K562 (cell line): ENCODE results near the gene EXO5. TPM values are rescaled to one million over a fixed set of nuclear protein-coding genes. Genes with fewer than 3 reads are reported as not detected.
A peak's percentile ranks its signal among the peaks of the same experiment; 100 is the strongest.

Source experiments
- ARID4B ChIP-seq: sonication (generic); formaldehyde crosslinking; IDR thresholded peaks from 2 replicates; pipeline ENCODE4 v1.8.0; 2022; ENCODE audit warnings: mild to moderate bottlenecking, missing genetic modification reagents
- CEBPB ChIP-seq: fragments of 450-650 bp; IDR thresholded peaks from 2 replicates; pipeline ENCODE4 v1.6.1; 2016; ENCODE audit warnings: missing genetic modification characterization, missing compliant biosample characterization
- CREB3 ChIP-seq: fragments of 450-650 bp; conservative IDR thresholded peaks from 2 replicates; pipeline ENCODE4 v1.6.1; 2016; ENCODE audit warnings: missing genetic modification characterization, low read depth, mild to moderate bottlenecking, missing compliant biosample characterization, moderate library complexity
- EHMT2 ChIP-seq: fragments of 450-650 bp; IDR thresholded peaks from 2 replicates; pipeline ENCODE4 v1.6.1; 2018; ENCODE audit warnings: antibody characterized with exemption
- ERF ChIP-seq: fragments of 450-650 bp; formaldehyde crosslinking; IDR thresholded peaks from 2 replicates; pipeline ENCODE4 v1.4.0; 2020; ENCODE audit warnings: mild to moderate bottlenecking, mixed read lengths
- L3MBTL2 ChIP-seq: fragments of 450-650 bp; IDR thresholded peaks from 2 replicates; pipeline ENCODE4 v1.6.1; 2016; ENCODE audit warnings: mild to moderate bottlenecking, moderate library complexity
- MAX ChIP-seq: sonication (generic); formaldehyde crosslinking; IDR thresholded peaks from 2 replicates; pipeline ENCODE4 v1.9.0; 2022; ENCODE audit warnings: mild to moderate bottlenecking, missing genetic modification reagents
- POLR2G ChIP-seq: fragments of 200-400 bp; formaldehyde crosslinking; IDR thresholded peaks from 2 replicates; pipeline ENCODE4 v1.6.1; 2017; ENCODE audit warnings: low read depth, mild to moderate bottlenecking, antibody characterized with exemption, low read length, moderate library complexity
- PRMT5 ChIP-seq: sonication (generic); formaldehyde crosslinking; IDR thresholded peaks from 2 replicates; pipeline ENCODE4 v1.5.0; 2020; ENCODE audit warnings: missing genetic modification reagents
- RBM39 ChIP-seq: fragments of 200-400 bp; formaldehyde crosslinking; optimal IDR thresholded peaks from 2 replicates; pipeline ENCODE3; 2018; ENCODE audit warnings: low read depth, low read length
- RCOR1 ChIP-seq, 2 experiments: IDR thresholded peaks; 2 replicates each; pipeline ENCODE4 v1.6.1; 2012; ENCODE audit warnings: low read depth in 2 of 2, low read length in 2 of 2, borderline replicate concordance in 1 of 2, improper control_type of control experiment in 1 of 2
- RFX1 ChIP-seq: fragments of 450-650 bp; IDR thresholded peaks from 2 replicates; pipeline ENCODE4 v1.6.1; 2016; ENCODE audit warnings: mild to moderate bottlenecking, moderate library complexity
- SIRT6 ChIP-seq: IDR thresholded peaks from one replicate; pipeline ENCODE4 v1.6.1; 2012; ENCODE audit warnings: low read depth, mild to moderate bottlenecking, control low read depth, inconsistent platforms, low read length, moderate library complexity
- SLC30A9 ChIP-seq: fragments of 250-450 bp; sonication (Bioruptor Pico); IDR thresholded peaks from 2 replicates; pipeline ENCODE4 v1.8.0; 2022; ENCODE audit warnings: mild to moderate bottlenecking, moderate library complexity
- TOE1 ChIP-seq, 2 experiments: fragments of 450-650 bp in 1 of 2; sonication (generic) in 1 of 2; formaldehyde crosslinking in 1 of 2; IDR thresholded peaks; 2 replicates each; pipeline versions ENCODE4 v1.7.1 to v1.8.0; 2016 to 2022; ENCODE audit warnings: borderline replicate concordance in 2 of 2, mild to moderate bottlenecking in 2 of 2, antibody characterized with exemption in 1 of 2, inconsistent platforms in 1 of 2, low read depth in 1 of 2, missing genetic modification reagents in 1 of 2, moderate library complexity in 1 of 2
- ZBTB49 ChIP-seq: sonication (generic); formaldehyde crosslinking; IDR thresholded peaks from 2 replicates; pipeline ENCODE4 v1.8.0; 2022; ENCODE audit warnings: missing genetic modification reagents, mild to moderate bottlenecking, borderline replicate concordance
- ZNF253 ChIP-seq: fragments of 250-450 bp; sonication (Bioruptor Pico); conservative IDR thresholded peaks from 2 replicates; pipeline ENCODE4 v1.6.1; 2021; ENCODE audit warnings: mild to moderate bottlenecking
- ZNF3 ChIP-seq: fragments of 250-450 bp; sonication (Bioruptor Pico); IDR thresholded peaks from 2 replicates; pipeline ENCODE4 v1.5.0; 2021; ENCODE audit warnings: mild to moderate bottlenecking, moderate library complexity
- polyA plus RNA-seq, 8 experiments: library from polyadenylated mRNA; depleted of rRNA in 4 of 8; stranded (reverse) in 5 of 8; unstranded in 3 of 8; fragments of >200 nt; fragmentation: Nextera tagmentation in 2 of 8; fragmentation: Illumina TruSeq in 1 of 8; extraction: Ambion mirVana in 2 of 8; extraction: Trizol in 1 of 8; gene quantifications; 2 replicates each; pipeline versions ENCODE4 v1.2.1 to v1.2.3, GENCODE V29; 2011 to 2014; ENCODE audit warnings: inconsistent platforms in 1 of 8, missing spikeins in 1 of 8
- total RNA-seq, 7 experiments: library from RNA; depleted of rRNA in 6 of 7; stranded (reverse); fragments of >200 nt in 6 of 7; fragmentation: Illumina TruSeq in 2 of 7; extraction: Trizol in 2 of 7; gene quantifications; 2 replicates each; pipeline versions ENCODE4 v1.2.1 to v1.2.3, GENCODE V29; 2011 to 2021; ENCODE audit warnings: low replicate concordance in 1 of 7

The EXO5 gene
- total and polyA plus RNA-seq, 9 of the 15 experiments (the other 6 are each of a cell fraction or from before 2014, with no cell fraction given), result 1.1 to 4.3 (median 2.8) TPM

GRCh38 chr1:40476924-40477677, 31.5 kb upstream of the EXO5 start, which contains the start of gene ZFP69 (continued):
- TF ChIP-seq ZNF253 (CRISPR knock-in tag) (no peak), L3MBTL2 (peak; percentile 94), ZBTB49 (CRISPR knock-in tag) (no peak), ERF (0 out of 2 replicates have a peak, but pooled peaks have one; percentile 47), PRMT5 (no peak), POLR2G (peak; percentile 92), ZNF3 (CRISPR knock-in tag) (no peak), CEBPB (tag) (no peak), RBM39 (no peak), MAX (CRISPR knock-in tag) (peak; percentile 95), RCOR1 (IDR thresholded peaks at IDR 0.05; ENCODE audit: borderline replicate concordance in 1 of 2, low read depth in 2 of 2, low read length in 2 of 2) (peak in 1 of 2 experiments; percentile 48; a peak in 1 of 4 replicates), ARID4B (CRISPR knock-in tag) (peak; percentile 82), SLC30A9 (no peak), TOE1 (IDR thresholded peaks at IDR 0.05; ENCODE audit: borderline replicate concordance) (no peak), TOE1 (CRISPR knock-in tag; IDR thresholded peaks at IDR 0.05; ENCODE audit: borderline replicate concordance, low read depth) (no peak), CREB3 (tag) (no peak), RFX1 (no peak), SIRT6 (no peak), EHMT2 (no peak)
